Panc1 (cell line): ENCODE data around the gene AMDHD1. TPM values are rescaled to one million over a fixed set of nuclear protein-coding genes. Genes with fewer than 3 reads are reported as not detected.

Experiments
- ATAC-seq: fragments of 200-7000 bp; cut with Tn5 transposase; 2 replicates; pipeline ENCODE4 v1.9.1; 2020; ENCODE audit warnings: mild to moderate bottlenecking, moderate library complexity
- BruUV-seq: library from RNA; stranded (reverse); fragments of 400-500 nt; replicated peaks from 2 replicates; lab custom pipeline; 2021; lab: Mats Ljungman, UMichigan
- CTCF ChIA-PET: fragments of 300-600 bp; sonication (Branson Sonifier 250); formaldehyde crosslinking; loops from one replicate; lab custom pipeline; 2022; ENCODE audit warnings: antibody characterized with exemption; lab: Charles Lee
- POLR2A ChIA-PET: fragments of 300-600 bp; sonication (Branson Sonifier 250); formaldehyde crosslinking; loops from one replicate; lab custom pipeline; 2022; ENCODE audit warnings: antibody characterized with exemption; lab: Charles Lee
- DNase-seq: peaks from one replicate; pipeline ENCODE4 v3.0.0-alpha.2; 2010; ENCODE audit warnings: low read depth, low spot score
- H3K27ac ChIP-seq: 2 replicates; pipeline ENCODE4 v1.5.1; 2011; ENCODE audit warnings: mild to moderate bottlenecking, low read length, inconsistent platforms
- H3K27me3 ChIP-seq: fragments of 200-500 bp; sonication (Bioruptor generic); 2 replicates; pipeline ENCODE4 v1.6.0; 2014; ENCODE audit warnings: low read length, inconsistent platforms; ENCODE audit not compliant: control insufficient read depth, insufficient read depth
- H3K36me3 ChIP-seq: fragments of 200-500 bp; sonication (Bioruptor generic); 2 replicates; pipeline ENCODE4 v1.5.1; 2014; ENCODE audit warnings: inconsistent platforms, mild to moderate bottlenecking, low read length, moderate library complexity; ENCODE audit not compliant: control insufficient read depth, insufficient read depth
- H3K4me1 ChIP-seq: 2 replicates; pipeline ENCODE4 v1.5.1; 2011; ENCODE audit warnings: inconsistent platforms, mild to moderate bottlenecking, low read length, moderate library complexity; ENCODE audit not compliant: control insufficient read depth, insufficient read depth
- H3K4me3 ChIP-seq, 2 experiments: 2 replicates each; pipeline ENCODE4 v1.5.1; 2011 to 2012; ENCODE audit warnings: low read depth in 2 of 2, low read length in 2 of 2, mild to moderate bottlenecking in 2 of 2, inconsistent platforms in 1 of 2, moderate library complexity in 1 of 2
- H3K9me3 ChIP-seq: fragments of 200-500 bp; sonication (Bioruptor generic); 2 replicates; pipeline ENCODE4 v1.5.1; 2014; ENCODE audit warnings: low read depth, mild to moderate bottlenecking, inconsistent platforms, low read length, moderate library complexity; ENCODE audit not compliant: control insufficient read depth, insufficient read depth
- POLR2AphosphoS5 ChIP-seq: IDR thresholded peaks from 2 replicates; pipeline ENCODE4 v1.6.1; 2012; ENCODE audit warnings: mild to moderate bottlenecking, low read depth, low read length, moderate library complexity
- SIN3A ChIP-seq: IDR thresholded peaks from 2 replicates; pipeline ENCODE4 v1.6.1; 2012; ENCODE audit warnings: low read depth, mild to moderate bottlenecking, low read length, moderate library complexity, borderline replicate concordance; ENCODE audit not compliant: insufficient read depth
- TCF7L2 ChIP-seq: IDR thresholded peaks from 2 replicates; pipeline ENCODE4 v1.6.1; 2011; ENCODE audit warnings: mild to moderate bottlenecking, low read depth, low read length, inconsistent platforms
- in situ Hi-C: cut with HindIII; loops from 2 replicates; pipeline ENCODE4 v1.10.0; 2016; ENCODE audit warnings: low sequenced_read_pairs, low pct_unique_long_range_greater_than_20kb
- intact Hi-C: fragments of 100-400 bp; cut with micrococcal nuclease; formaldehyde crosslinking; loops from one replicate; pipeline ENCODE4 v1.10.0; 2022; ENCODE audit not compliant: unreplicated experiment
- total RNA-seq: library from RNA; stranded (reverse); gene quantifications from one replicate; pipeline ENCODE4 v1.2.1, GENCODE V29; 2021; ENCODE audit not compliant: unreplicated experiment
- TF ChIP-seq, protein P1 (sequence below): fragments of 450-650 bp; IDR thresholded peaks from 2 replicates; pipeline ENCODE4 v1.5.1; 2017; ENCODE audit warnings: mild to moderate bottlenecking
- TF ChIP-seq, protein P2 (sequence below), 2 experiments: IDR thresholded peaks; 2 replicates each; pipeline ENCODE4 v1.6.1; 2011 to 2012; ENCODE audit warnings: low read depth in 2 of 2, control low read depth in 1 of 2, low read length in 1 of 2, mild to moderate bottlenecking in 1 of 2, moderate library complexity in 1 of 2; ENCODE audit not compliant: insufficient read depth in 1 of 2

AMDHD1 gene
- total RNA-seq, 1 experiment from 2014 or later, result 0.54 TPM

DNA sequence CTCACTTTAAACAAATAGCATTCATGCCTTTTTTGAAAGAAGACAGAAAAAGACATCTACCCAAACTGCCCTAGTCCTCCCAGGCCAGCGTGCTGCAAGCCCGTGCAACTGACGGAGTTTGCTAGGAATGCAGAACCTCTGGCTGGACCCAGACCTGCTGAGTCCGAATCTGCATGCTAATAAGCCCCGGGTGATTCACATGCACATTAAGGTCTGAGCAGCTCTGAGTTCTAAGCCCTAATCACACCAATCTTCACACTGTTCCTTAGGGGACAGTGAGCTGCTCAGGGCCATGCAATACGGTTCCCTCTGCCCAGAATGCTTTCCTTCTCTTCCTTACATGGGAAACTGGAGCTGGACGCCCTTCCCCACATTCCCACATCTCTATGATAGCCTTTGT is 27.8 kb downstream of the AMDHD1 start:
- CTCF ChIA-PET, result no interaction called here
- POLR2A ChIA-PET, result no interaction called here
- no peak overlapping the region for H3K27ac ChIP-seq
- ATAC-seq (no peak), DNase-seq (no peak)
- intact Hi-C loops, result no loop called here
- no peaks in the 10 kb centered on the region for H3K27me3 ChIP-seq
- H3K9me3 ChIP-seq, result no peaks in the 10 kb centered on the region
- in situ Hi-C loops, result no loop called here
- H3K4me1 ChIP-seq, result no peaks in the 10 kb centered on the region
- no peaks in the 10 kb centered on the region for H3K36me3 ChIP-seq
- no peak for TF ChIP-seq POLR2AphosphoS5
- TF ChIP-seq, protein P1, sequence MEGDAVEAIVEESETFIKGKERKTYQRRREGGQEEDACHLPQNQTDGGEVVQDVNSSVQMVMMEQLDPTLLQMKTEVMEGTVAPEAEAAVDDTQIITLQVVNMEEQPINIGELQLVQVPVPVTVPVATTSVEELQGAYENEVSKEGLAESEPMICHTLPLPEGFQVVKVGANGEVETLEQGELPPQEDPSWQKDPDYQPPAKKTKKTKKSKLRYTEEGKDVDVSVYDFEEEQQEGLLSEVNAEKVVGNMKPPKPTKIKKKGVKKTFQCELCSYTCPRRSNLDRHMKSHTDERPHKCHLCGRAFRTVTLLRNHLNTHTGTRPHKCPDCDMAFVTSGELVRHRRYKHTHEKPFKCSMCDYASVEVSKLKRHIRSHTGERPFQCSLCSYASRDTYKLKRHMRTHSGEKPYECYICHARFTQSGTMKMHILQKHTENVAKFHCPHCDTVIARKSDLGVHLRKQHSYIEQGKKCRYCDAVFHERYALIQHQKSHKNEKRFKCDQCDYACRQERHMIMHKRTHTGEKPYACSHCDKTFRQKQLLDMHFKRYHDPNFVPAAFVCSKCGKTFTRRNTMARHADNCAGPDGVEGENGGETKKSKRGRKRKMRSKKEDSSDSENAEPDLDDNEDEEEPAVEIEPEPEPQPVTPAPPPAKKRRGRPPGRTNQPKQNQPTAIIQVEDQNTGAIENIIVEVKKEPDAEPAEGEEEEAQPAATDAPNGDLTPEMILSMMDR, result no peak
- no peak for TF ChIP-seq SIN3A
- H3K4me3 ChIP-seq, result no peak overlapping the region
- BruUV-seq, result no TSS peak

DNA sequence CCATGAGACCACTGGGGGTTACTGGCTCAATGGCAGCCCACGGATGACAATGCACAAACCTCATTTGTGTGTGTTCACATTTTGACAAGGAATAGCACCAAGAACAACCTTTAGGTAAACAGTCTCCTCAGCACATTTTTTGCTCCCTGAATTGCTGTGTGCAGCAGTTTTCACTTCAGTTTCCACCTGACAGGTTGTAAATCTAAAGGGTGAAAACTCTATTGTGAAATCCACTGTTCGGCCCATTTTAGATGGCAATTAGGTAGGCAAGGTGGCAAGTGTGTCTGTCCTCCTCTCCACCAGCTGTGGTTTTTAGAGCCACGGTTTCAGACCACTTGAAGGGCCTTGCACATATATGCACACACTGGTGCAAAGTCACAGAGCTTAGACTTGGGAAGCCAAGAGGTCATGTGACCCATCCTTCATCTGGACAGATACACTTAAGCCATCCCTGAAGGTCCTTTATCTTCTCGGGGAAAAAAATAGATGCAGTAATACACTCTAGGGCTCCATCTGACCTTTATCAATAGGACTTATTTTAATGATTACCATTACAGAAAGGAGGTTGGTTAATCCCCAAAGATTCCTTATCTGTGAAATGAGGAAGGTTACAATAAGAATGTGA is 29.8 kb downstream of the AMDHD1 start:
- BruUV-seq, result no TSS peak

More for the DNA sequence above, 29.8 kb downstream of the AMDHD1 start:
- intact Hi-C loops, result no loop called here
- Histone ChIP-seq H3K4me1 (no peaks in the 10 kb centered on the region), H3K4me3 (no peak overlapping the region), H3K9me3 (no peaks in the 10 kb centered on the region), H3K36me3 (no peaks in the 10 kb centered on the region), H3K27me3 (no peaks in the 10 kb centered on the region), H3K27ac (no peak overlapping the region)
- ATAC-seq, result no peak
- DNase-seq, result no peak
- CTCF ChIA-PET, result interaction anchor here (0.6 kb wide), 1 partner anchor 160 kb away, joined by 4 read pairs; no protein-coding TSS in a partner anchor
- POLR2A ChIA-PET, result no interaction called here
- in situ Hi-C loops, result no loop called here
- TF ChIP-seq, protein P1, result no peak
- TF ChIP-seq TCF7L2, result no peak
- TF ChIP-seq, protein P2, sequence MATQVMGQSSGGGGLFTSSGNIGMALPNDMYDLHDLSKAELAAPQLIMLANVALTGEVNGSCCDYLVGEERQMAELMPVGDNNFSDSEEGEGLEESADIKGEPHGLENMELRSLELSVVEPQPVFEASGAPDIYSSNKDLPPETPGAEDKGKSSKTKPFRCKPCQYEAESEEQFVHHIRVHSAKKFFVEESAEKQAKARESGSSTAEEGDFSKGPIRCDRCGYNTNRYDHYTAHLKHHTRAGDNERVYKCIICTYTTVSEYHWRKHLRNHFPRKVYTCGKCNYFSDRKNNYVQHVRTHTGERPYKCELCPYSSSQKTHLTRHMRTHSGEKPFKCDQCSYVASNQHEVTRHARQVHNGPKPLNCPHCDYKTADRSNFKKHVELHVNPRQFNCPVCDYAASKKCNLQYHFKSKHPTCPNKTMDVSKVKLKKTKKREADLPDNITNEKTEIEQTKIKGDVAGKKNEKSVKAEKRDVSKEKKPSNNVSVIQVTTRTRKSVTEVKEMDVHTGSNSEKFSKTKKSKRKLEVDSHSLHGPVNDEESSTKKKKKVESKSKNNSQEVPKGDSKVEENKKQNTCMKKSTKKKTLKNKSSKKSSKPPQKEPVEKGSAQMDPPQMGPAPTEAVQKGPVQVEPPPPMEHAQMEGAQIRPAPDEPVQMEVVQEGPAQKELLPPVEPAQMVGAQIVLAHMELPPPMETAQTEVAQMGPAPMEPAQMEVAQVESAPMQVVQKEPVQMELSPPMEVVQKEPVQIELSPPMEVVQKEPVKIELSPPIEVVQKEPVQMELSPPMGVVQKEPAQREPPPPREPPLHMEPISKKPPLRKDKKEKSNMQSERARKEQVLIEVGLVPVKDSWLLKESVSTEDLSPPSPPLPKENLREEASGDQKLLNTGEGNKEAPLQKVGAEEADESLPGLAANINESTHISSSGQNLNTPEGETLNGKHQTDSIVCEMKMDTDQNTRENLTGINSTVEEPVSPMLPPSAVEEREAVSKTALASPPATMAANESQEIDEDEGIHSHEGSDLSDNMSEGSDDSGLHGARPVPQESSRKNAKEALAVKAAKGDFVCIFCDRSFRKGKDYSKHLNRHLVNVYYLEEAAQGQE (IDR thresholded peaks at IDR 0.05; ENCODE audit: insufficient read depth in 1 of 2, low read depth in 2 of 2, low read length in 1 of 2), result no peak
- no peak for TF ChIP-seq POLR2AphosphoS5
